Jurkat, Clone E6-1 (cell line): ENCODE data around the gene SLC39A3.

Source experiments
- DNase-seq: peaks from one replicate; pipeline ENCODE4 v3.0.0-alpha.2; 2011; ENCODE audit warnings: low read depth, low spot score
- H3K4me3 ChIP-seq: 2 replicates; pipeline ENCODE4 v1.5.1; 2011; ENCODE audit warnings: mild to moderate bottlenecking, low read length, control low read depth, moderate library complexity

SLC39A3 gene

DNA sequence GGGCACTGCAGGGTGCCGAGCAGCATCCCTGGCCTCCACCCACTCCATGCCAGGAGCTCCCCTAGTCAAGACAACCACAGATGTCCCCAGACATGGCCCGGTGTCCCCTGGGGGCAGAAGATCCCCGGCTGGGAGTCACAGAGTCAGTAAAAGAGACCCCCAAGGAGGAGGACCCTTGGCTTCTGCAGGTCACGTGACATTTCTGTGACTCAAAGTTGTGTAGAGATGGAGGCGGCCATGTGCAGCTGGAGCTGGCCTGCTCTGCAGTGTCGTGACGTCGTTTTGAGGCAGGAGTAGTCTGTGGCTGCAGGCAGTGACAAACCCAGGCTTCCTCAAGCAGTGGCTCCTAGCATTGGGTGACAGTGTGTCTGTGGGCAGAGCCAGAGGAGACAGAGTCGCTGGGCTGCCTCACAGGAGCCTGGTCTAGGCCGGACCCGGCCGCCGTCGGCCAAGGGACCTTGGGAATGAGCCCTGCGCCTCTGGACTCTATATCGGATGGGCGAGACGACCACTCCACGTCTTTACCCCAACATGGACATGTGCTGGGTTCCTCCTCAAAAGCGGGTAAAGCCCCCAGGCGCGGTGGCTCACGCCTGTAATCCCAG is 10.9 kb downstream of the SLC39A3 start:
- DNase-seq = no peak
- no peak overlapping the region for H3K4me3 ChIP-seq

DNA sequence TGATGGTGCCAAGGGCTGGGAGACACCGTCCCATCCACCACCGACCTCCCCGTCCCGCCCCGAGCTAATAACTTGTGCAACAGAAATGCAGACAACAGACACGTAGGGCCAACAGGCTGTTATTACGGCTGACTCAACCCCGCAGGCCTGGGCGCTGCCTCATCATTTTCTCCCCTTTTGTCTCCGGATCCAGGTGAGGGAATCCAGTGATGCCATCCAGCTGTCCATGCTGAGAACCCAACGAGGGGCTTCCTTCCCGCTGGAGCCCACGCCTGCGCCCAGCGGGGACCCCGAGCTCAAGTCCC is 12.2 kb downstream of the SLC39A3 start:
- no peak for DNase-seq
- no peak overlapping the region for H3K4me3 ChIP-seq

DNA sequence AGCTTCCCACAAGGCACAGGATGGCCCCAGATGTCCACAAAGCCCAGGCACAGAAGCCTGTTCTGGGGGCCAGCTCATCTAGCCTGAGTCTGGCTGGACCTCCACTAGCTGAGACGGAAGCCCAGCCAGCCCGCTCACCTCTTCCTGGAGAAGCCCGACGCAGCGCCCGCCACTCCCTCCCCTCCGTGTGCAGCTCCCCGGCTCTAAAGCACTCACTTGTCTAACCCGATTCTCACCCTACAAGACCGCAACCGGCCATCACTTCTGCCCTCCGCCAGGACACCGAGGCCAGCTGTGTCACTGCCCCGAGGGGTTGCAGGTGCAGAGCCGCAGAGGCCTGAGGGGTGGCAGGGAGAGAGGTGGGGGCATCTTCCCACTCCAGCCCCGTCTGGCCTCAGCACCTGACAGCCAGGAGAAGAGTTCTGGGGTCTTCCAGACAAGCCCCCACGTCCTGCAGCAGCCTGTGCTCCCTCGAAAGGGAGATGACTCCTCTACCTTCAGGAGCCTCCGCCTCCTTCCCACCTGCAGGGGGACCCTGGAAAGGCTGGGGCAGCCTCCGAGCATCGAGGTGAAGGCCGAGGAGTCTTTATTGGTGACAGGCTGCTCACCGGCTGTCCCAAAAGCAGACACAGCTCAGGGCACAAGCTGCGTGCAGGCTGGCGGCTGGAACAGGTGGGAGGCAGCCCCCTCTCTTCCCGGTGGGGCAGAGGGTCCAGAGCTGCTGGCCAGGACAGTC is 12.7 kb downstream of the SLC39A3 start:
- H3K4me3 ChIP-seq = no peak overlapping the region
- DNase-seq = no peak

DNA sequence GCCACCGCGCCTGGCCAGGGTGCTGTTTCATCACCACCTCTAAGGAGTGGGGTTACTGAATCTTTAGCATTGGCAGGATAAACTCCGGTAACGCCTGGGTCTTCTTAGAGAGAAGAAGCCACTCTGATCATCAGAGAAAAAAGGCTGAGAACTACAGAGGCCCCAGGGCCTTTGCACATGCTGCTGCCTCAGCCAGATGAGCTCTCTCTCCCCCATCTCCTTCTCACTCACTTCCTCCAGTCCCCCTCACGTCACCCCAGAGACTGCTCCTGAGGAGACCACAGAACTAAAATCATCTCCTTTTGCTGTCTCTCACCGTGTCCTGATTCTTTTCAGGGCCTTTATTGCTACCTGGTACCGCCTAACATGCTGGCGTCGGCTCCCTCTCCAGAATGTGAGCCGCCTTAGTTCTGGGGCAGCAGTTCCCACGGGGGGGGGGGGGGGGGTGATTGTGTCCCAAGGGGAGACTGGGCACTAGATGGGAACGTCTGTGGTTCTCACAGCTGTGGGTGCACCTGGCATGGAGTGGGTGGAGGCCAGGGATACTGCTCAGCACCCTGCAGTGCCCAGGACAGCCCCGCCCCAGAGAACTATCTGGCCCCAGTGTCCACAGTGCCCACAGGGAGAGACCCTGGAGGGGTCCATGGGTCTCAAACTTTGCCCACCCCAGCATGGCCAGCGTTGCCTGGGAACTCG is 13.5 kb downstream of the SLC39A3 start:
- H3K4me3 ChIP-seq = no peak overlapping the region
- no peak for DNase-seq

DNA sequence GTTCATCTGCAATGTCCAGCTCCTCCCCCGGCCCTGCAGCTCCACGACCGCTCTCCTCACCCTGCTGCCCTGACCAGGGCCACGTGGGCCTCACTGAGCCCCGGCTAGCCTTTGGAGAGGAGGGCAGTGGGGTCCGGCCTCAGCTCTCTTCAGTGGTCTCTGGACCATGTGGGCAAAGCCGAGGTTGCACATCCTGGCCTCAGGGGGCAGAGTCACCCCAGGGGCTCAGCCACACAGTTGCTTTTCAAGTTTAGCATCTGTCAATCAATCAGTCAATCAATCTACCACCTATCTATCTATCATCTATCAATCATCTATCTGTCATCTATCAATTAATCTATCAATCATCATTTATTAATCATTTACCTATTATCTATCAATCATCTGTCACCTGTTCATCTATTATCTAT is 15.7 kb downstream of the SLC39A3 start:
- DNase-seq = no peak
- H3K4me3 ChIP-seq = no peak overlapping the region

DNA sequence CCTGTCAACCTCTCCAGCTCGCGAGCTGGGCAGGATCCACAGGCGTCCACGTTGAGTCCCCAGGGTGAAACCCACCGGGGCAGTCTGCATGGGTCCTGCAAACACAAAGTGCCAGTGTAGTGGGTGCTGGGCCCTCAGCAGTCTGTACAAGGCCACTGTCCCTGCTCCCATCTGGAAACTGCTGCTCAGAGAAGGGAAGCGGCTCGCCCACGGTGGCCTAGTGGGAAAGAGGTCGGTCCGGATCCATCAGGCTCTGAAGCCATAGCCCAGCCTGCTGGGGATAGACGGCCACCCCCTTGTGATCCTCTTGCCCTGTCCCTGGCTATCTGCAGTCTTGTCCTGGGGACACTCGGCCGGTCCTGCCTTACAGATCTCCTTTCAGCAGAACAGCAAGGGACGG is 16.1 kb downstream of the SLC39A3 start:
- H3K4me3 ChIP-seq = no peak overlapping the region
- DNase-seq = no peak

DNA sequence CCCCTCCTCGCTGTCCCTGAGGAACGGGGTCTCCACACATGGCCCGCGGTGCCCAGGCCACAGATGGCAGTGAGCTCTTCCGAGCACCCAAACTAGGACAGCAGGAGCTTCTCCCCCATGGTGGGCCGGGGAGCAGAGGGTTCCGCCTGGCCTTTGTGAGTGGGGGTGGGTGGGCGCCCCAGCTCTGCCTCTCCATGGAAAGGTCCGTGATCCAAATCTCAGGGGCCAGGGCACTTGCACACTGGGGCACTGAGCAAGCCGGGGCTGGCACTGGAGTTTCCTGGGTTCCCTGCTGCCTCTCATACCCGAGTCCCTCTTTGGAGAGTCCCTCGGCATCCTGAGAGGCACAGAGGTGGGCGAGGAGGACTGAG is 16.5 kb downstream of the SLC39A3 start:
- DNase-seq = no peak
- no peak overlapping the region for H3K4me3 ChIP-seq

DNA sequence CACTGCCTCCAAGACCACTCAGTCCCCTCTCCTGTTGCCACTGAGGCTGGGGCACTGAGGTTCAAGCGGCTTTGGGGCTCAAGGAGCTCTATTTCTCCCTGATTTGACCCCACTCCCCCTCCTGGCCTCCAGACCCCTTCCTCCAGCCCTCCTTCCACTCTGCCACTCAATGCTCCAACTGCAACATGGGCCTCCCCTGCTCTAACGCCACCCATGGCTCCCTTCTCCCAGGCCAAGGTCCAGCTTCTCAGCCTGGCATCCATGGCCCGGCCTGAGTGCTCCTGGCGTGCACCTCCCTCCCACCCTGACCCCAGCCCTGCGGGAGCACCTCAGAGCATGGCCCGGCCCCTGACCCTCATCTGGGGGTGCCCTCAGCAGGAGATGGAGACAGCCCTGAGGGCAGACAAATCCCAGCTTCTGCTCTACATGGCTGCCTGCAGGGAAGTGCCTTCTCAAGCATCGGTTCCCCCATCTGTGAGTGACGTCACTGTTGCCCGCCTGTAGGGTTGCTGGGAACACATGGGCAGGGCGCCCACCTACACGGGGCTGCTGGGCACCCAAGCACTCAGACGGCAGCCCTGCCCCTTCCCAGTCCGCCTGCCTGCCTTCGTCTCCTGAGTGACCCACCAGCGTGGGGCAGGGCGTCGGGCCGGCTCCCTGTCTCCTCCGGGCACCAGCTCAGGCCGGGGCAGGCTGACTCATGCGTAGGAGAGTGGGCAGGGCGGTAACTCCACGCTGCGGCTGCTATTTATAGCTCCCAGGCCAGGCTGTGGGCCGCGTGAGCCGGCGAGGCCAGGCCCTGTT is 17.1 kb downstream of the SLC39A3 start:
- DNase-seq = no peak
- no peak overlapping the region for H3K4me3 ChIP-seq

DNA sequence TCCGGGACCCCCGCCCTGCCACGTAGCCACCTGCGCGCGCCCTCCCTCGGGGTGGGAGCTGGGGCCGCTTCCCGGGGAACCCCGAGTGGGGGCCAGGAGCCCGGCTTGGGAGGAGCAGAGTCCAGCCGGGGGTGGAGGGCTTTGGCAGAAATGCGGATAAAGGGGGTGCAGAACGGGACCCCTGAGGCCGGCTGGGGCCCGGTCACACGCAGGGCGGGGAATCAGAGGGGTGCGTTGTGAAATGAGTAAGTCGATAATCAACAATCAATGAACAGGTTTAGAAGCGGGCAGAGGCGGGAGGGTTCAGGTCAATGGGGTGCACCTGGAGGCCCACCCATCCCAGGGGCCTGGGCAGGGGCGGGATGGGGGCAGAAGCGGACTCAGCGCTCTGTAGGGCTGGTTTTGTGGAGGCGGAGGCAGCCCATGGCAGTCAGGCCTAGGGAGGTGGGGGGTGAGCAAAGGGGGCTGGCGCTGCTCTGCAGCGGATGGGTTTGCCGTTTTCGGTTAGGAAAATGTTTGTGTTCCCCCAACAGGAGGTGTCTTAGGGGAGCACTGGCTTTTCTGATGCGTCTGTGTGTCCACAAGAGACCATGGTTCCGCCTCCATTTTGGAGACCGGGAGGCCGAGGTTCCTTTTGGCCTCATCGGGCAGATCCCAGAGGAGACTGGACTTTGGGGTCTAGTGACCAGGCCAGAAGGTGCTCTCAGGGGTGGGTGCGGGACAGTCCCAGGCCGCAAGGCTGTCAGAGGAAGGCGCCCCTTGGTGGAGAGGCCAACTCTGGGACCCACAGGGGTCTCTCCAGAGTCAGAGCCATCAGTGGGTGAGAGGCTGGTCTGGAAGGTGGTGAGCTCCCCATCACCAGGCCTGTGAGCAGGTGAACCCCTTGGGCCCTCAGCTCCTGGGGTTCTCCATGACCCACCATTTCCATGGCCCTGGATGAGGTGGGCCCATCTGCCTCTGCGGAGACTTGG is 18.0 kb downstream of the SLC39A3 start:
- no peak for DNase-seq
- no peak overlapping the region for H3K4me3 ChIP-seq

DNA sequence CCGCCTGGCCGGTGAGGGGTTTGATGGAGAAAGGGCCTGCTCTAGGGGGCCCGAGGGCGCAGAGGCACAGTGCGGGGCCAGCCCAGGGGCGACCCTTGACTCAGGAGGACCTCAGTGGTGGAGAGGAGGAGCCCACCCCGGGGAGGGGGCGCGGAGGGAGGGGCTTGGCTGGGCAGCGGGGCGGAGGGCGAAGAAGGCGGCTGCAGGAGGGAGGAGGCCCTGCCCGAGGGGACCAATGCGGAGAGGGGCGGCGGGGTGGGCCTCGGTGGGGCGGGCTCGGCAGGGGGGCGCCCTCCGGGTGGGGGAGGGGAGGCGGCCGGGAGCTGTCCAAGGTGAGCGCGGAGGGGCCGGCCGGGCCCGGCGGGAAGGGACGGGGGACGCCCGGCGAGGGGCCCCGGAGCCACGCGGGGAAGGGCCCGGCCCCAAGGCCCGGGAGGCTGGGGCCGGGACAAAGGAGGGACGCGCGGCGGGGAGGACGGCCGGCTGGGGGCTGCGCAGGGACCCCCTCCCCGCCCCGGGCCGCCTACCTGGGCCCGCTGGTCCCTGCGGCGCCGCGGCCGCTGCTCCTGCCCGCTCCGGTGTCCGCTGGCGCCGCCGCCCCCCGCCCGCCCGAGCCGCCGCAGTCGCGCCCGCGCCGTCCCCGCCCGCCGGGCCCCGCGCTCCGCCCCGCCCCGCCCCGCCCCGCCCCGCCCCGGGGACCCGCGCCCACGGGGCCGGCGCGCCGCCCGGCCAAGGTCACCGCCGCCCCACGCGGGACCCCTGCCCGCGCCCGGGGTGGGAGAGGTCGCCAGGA is 18.8 kb downstream of the SLC39A3 start, which contains the start of gene DIRAS1:
TSS of gene DIRAS1 (minus strand) at position 596 of the 793 bp plus-strand sequence. CDS start 3,566 bp downstream, outside the sequence.
- no peak within 1 kb of the TSS for H3K4me3 ChIP-seq
- DNase-seq = no peak

DNA sequence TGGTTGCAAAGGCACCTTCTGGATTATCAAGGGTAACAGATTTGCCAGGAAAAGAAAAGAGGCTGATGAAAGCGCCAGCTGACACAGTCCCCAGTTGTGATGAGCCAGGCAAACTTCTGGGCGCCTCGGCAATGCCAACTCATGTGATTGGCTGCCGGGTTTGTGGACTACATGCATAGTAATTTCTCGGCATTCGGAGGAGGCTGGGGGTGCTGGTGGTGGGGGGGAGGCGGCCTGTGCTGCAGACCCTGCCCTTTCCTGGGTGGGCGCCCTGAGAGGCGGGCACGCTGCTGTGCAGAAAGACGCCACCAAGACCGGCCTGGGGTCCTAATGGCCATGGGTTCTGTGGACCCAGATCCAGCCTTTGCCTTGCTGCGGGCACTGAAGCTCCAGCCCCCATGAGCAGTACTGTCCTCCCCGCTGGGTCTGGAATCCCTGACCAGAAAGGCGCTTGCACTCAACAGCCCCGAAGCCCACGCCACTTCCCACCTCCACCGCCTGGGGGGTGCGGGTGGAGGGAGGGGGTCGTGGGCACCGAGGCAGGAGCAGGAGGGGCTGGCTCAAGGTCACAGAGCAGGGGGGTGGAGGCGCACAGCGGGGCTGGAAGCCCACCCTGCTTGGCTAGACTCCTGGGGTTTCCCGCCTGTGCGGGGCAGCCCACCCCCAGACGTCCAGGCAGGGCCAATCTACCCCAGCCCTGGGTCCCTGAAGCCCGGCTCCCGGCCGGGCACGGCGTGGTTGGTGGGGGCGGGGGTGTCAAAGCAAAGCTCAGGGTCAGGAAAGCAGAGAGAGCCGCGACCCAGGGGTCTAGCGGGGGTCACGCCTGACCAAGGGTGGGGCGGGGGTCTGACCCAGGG is 19.7 kb downstream of the SLC39A3 start:
- no peak for DNase-seq
- H3K4me3 ChIP-seq = no peak overlapping the region

DNA sequence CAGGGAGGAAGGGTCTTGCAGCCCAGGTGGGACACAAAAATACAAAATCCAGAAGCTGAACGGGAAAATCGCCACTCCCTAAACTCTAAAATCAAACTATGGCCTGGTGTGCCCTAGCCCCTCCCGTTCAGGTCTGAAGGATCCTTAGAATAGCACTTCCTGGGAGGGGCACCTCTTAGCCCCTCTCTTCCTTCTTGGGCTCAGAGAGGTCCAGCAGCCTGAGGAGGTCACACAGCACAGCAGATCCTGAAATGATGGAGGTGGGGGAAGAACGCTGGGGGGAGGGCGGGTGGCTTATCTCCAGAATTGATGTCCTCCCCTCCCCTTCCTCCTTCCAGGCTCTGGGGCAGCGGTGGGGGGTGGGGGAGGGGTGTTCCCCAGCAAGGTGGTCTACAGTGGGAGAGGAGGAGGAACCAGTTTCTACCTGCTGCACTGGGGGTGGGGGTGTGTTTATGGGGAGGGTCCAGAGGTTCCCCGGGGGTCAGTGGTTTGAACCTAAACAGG is 20.5 kb downstream of the SLC39A3 start:
- no peak for DNase-seq
- no peak overlapping the region for H3K4me3 ChIP-seq

DNA sequence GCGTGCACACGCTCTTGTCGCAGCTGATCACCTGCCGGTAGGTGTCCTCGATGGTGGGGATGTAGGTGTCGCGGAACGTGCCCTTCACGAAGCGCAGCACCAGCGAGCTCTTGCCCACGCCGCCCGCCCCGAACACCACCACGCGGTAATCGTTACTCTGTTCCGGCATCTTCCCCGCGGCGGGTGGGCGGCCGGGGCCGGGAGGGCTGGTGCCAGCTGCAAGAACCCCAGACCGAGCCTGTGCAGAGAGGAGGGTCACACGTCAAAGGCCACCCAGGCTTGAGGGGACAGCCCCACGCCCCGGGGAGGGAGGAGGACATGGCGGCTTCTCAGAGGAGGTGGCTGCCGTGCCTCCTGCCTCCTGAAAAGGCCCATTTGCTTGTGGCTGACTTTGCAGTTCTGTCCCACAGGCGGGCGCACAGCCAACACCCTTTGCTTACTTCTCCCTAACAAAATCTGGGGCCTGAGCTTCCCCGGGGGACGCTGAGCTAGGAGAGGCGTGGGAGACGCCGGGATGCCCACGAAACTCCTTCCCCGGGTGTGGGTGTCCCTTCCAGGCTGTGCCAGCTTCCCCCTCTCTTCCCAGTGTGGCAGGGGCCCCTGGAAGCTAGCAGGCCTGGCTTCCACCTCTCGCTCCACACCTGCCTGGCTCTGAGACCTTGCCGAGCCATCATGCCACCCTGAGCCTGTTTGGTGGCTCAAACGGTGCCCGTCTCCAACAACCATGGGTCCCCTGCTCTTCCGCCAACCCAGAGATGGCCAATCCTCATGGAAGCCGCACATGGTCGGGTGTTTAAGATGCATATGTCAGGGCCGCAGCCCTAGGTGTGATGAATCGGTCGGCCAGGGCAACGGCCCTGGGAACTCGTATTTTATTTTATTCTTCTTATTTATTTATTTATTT is 21.9 kb downstream of the SLC39A3 start:
- DNase-seq = no peak
- no peak overlapping the region for H3K4me3 ChIP-seq

DNA sequence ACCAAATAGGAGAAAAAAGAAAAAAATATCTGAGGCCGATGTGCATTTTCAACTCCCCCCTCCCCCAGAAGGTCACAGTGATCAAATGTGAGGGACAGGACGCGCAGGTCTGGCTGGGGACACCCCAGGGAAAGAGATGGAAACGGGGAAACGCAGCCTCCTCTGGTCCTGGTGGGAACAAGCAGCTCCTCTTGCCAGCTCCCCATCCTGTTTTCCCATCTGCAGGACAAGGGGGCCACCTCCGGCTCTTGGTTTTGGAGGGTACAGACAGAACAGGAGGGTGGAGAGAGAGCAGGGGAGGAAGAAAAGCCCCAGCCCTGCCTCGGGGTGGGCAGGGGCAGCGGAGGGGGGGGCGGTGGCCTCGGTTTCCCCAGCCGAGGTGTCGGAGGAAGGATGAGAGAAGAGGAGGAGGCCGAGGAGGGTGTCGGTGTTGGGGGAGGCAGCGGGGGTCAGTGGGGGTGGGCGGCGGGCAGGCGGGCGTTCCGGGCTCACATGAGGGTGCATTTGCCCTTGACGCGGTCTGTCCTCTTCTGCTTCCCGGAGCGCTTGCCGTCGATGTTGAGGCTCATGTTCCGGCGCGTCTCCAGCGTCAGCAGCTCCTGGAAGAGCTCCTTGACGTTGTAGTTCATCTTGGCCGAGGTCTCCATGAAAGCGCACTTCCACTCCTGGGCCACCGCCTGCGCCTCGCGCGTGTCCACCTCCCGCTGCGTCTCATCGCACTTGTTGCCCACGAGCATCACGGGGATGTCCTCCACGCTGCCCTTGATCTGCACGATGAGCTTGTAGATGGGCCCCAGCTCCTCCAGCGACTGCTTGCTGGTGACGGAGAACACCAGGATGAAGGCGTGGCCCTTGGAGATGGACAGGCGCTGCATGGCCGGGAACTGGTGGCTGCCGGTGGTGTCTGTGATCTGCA is 22.8 kb downstream of the SLC39A3 start:
- H3K4me3 ChIP-seq = no peak overlapping the region
- DNase-seq = no peak

DNA sequence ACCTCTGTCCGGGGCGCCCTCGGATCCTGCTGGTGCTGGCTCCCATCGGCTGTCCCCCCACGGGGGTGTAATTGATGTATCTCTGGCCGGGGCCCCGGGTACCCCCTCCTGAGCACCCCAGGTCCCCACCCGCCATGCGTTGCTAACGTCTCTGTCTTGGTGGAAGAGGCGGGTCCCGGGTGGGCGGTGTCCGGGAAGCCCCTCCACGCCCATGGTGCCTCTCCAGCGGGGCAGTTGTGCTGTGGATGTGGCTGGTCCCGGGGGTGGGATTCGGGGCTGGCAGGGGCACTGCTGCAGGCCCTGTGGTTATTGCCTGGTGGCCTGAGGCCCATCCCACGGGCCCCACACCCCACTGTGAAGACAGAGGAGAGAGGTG is 23.6 kb downstream of the SLC39A3 start:
- H3K4me3 ChIP-seq = no peak overlapping the region
- no peak for DNase-seq
